Measurements from ENCODE around the gene KIAA1549. TPM values are rescaled to one million over a fixed set of nuclear protein-coding genes. Genes with fewer than 3 reads are reported as not detected.

The KIAA1549 gene
- total and polyA plus RNA-seq, 9 of the 15 experiments (the other 6 are each of a cell fraction or from before 2014, with no cell fraction given), result 0.01 to 0.29 (median 0.07) TPM

DNA sequence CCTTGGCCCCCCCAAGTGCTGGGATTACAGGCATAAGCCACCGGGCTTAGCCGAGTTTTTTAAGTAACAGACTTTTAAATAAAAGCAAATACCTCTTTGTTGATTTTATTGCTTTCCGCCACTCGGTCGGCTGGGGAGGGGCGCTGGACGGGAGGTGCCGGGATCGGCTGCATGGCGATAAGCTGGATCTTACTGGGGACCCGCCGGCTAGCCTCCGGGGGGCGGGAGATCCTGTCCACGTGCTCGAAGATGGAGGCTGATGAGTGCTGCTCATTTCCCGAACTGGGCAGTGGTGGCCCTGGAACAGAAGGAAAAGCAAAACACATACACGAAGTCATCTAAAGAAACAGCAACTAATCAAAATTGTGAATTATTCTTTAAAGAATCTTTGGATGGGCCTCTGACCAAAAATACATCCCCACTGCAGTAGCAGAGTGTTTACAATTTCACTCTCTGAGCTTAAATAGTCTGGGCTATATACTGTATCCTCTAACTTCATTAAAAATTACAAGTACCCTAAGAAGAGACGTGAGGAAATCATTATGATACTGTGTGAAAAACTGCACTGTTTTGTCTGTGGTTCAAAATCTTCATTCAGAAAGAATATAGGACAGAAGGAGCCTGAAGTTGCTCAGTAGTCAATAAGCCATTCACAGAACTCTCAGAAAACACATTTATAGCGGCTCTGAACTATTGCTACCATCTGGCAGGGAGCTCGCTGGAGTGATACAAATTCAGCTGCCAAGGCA is 110.0 kb downstream of the KIAA1549 start (continued):
- TF ChIP-seq KLF13 (tag; IDR thresholded peaks at IDR 0.05; ENCODE audit: borderline replicate concordance, low read depth) (no peak), PATZ1 (CRISPR knock-in tag; IDR thresholded peaks at IDR 0.05; ENCODE audit: borderline replicate concordance) (no peak), MYC (IDR thresholded peaks at IDR 0.05; ENCODE audit: low read depth, low read length) (0 out of 2 replicates have a peak, but pooled peaks have one; percentile 52), MYC (CRISPR knock-in tag; IDR thresholded peaks at IDR 0.05; ENCODE audit: borderline replicate concordance, low read depth) (0 out of 2 replicates have a peak, but pooled peaks have one; percentile 26), ARID2 (IDR thresholded peaks at IDR 0.05) (no peak), CBX1 (IDR thresholded peaks at IDR 0.05; ENCODE audit: low read depth) (no peak), BCOR (IDR thresholded peaks at IDR 0.05) (no peak), NR3C1 (CRISPR knock-in tag; IDR thresholded peaks at IDR 0.05) (no peak), MAX (CRISPR knock-in tag; IDR thresholded peaks at IDR 0.05) (peak; percentile 41; the same call in 1 of the 2 replicates)
- TF ChIP-seq, protein P1, sequence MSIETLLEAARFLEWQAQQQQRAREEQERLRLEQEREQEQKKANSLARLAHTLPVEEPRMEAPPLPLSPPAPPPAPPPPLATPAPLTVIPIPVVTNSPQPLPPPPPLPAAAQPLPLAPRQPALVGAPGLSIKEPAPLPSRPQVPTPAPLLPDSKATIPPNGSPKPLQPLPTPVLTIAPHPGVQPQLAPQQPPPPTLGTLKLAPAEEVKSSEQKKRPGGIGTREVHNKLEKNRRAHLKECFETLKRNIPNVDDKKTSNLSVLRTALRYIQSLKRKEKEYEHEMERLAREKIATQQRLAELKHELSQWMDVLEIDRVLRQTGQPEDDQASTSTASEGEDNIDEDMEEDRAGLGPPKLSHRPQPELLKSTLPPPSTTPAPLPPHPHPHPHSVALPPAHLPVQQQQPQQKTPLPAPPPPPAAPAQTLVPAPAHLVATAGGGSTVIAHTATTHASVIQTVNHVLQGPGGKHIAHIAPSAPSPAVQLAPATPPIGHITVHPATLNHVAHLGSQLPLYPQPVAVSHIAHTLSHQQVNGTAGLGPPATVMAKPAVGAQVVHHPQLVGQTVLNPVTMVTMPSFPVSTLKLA (conservative IDR thresholded peaks at IDR 0.05), result peak in 1 of 2 experiments; percentile 42; a peak in 1 of 4 replicates
